Testis (tissue), 3 donors: Measurements from ENCODE around the gene GBP4. TPM values are rescaled to one million over a fixed set of nuclear protein-coding genes. Genes with fewer than 3 reads are reported as not detected.

Source experiments
- DNase-seq: peaks from one replicate; pipeline ENCODE4 v3.0.0-alpha.2; 2019
- H3K27ac ChIP-seq, 2 donors: fragments of 200-600 bp; sonication (generic); one replicate each; pipeline ENCODE4 v1.5.1; 2019
- H3K27me3 ChIP-seq: fragments of 200-600 bp; sonication (generic); one replicate; pipeline ENCODE4 v1.5.1; 2019
- H3K36me3 ChIP-seq: fragments of 200-600 bp; sonication (generic); one replicate; pipeline ENCODE4 v1.5.1; 2017; ENCODE audit warnings: low read depth; ENCODE audit errors: missing control alignments
- H3K4me1 ChIP-seq: fragments of 200-600 bp; sonication (generic); one replicate; pipeline ENCODE4 v1.5.1; 2019
- H3K4me3 ChIP-seq, 2 donors: fragments of 200-600 bp; sonication (generic); one replicate each; pipeline ENCODE4 v1.5.1; 2017 to 2019
- H3K9me3 ChIP-seq: fragments of 200-600 bp; sonication (generic); one replicate; pipeline ENCODE4 v1.5.1; 2017
- POLR2A ChIP-seq: fragments of 450-650 bp; IDR thresholded peaks from one replicate; pipeline ENCODE4 v1.6.1; 2017; ENCODE audit warnings: antibody characterized with exemption, mild to moderate bottlenecking, moderate library complexity
- whole genome bisulfite sequencing, 2 donors: methylation state at CpG; one replicate each; pipeline ENCODE4 v1.1.5; 2018; 5-methylcytosine and 5-hydroxymethylcytosine counted together
- intact Hi-C: fragments of 100-400 bp; cut with DNase I; formaldehyde crosslinking; loops from one replicate; pipeline ENCODE4 v1.15.1; 2023; ENCODE audit warnings: low total_unique reads
- polyA plus RNA-seq: library from polyadenylated mRNA; stranded (reverse); fragments of 350-450 nt; fragmentation: Illumina TruSeq; extraction: RNeasy Lipid Tissue Mini Kit (QIAGEN cat#74804); gene quantifications from one replicate; pipeline ENCODE4 v1.2.3, GENCODE V29; 2014; ENCODE audit warnings: low read depth, low replicate concordance; ENCODE audit not compliant: insufficient read depth
- total RNA-seq, 2 donors: library from RNA; depleted of rRNA; stranded (reverse); fragments of >200 nt; gene quantifications; one replicate each; pipeline ENCODE4 v1.2.3, GENCODE V29; 2016
- TF ChIP-seq, protein P1 (sequence below), 3 experiments: fragments of 450-650 bp in 2 of 3; fragments of 200-600 bp in 1 of 3; sonication (generic) in 1 of 3; IDR thresholded peaks; one replicate each; pipeline ENCODE4 v1.5.1; 2016 to 2019; ENCODE audit warnings: antibody characterized with exemption in 3 of 3, mild to moderate bottlenecking in 2 of 3, moderate library complexity in 1 of 3

GBP4 gene
- total and polyA plus RNA-seq, 3 donors from 2014 or later, result 2.2 to 12.3 (median 5.7) TPM

DNA sequence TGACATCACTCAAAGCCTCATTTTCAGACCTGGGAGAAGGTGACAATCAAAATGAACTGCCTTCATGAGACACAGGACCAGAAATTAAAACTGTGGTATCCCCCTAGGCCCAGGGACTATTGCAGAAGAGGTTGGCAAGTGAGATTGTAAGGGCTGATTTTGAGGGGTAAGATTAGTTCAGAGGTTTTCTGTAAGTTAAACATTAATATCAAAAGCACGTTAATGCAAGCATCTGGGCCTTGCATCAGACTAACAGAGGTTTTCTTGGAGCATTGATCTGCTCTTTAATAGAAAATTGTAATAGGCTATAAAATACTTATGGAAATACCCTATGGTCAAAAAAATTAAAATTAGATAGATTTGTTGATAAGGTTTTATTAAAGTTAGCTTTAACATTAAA is 14.6 kb upstream of the GBP4 start:
- Histone ChIP-seq H3K4me3 (no peak overlapping the region), H3K27ac (no peak overlapping the region), H3K27me3 (no peaks in the 10 kb centered on the region), H3K4me1 (no peaks in the 10 kb centered on the region), H3K36me3 (no peaks in the 10 kb centered on the region), H3K9me3 (no peaks in the 10 kb centered on the region)
- DNase-seq, result no peak
- intact Hi-C loops, result no loop called here
- WGBS, 2 donors, result 91 to 95% methylated on average over 1 of the region's 1 CpG
- no peak for TF ChIP-seq POLR2A
- TF ChIP-seq, protein P1, sequence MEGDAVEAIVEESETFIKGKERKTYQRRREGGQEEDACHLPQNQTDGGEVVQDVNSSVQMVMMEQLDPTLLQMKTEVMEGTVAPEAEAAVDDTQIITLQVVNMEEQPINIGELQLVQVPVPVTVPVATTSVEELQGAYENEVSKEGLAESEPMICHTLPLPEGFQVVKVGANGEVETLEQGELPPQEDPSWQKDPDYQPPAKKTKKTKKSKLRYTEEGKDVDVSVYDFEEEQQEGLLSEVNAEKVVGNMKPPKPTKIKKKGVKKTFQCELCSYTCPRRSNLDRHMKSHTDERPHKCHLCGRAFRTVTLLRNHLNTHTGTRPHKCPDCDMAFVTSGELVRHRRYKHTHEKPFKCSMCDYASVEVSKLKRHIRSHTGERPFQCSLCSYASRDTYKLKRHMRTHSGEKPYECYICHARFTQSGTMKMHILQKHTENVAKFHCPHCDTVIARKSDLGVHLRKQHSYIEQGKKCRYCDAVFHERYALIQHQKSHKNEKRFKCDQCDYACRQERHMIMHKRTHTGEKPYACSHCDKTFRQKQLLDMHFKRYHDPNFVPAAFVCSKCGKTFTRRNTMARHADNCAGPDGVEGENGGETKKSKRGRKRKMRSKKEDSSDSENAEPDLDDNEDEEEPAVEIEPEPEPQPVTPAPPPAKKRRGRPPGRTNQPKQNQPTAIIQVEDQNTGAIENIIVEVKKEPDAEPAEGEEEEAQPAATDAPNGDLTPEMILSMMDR (IDR thresholded peaks at IDR 0.05), result no peak

DNA sequence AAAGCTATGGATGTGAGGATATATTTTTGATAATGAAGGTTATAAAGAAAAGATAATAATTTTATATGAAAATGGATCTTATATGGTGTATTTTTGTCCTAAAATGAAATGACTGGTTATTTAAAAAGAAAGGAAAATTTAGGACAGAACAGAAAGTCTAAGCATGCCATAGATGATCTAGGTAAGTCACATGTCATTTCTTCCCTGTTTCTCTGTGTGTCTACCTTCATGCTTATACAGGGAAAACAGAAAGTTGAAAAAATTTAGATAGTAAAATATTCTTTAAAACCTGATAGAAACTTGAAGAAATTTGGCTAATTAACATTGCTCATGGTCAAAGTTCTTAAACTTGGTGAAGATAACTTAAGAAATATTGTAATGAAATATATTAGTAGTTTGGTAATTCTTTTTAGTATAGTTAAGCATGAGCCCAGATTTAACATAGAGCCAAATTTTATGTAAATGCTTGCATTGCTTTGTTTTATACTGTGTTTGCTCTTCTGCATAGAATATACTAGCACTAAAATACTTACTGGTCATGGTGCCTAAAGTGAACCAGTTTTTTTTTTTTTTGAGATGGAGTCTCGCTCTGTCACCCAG is 12.4 kb upstream of the GBP4 start:
- Histone ChIP-seq H3K9me3 (no peaks in the 10 kb centered on the region), H3K36me3 (no peaks in the 10 kb centered on the region), H3K27me3 (no peaks in the 10 kb centered on the region), H3K27ac (no peak overlapping the region), H3K4me1 (no peaks in the 10 kb centered on the region), H3K4me3 (no peak overlapping the region)
- TF ChIP-seq POLR2A, result no peak
- TF ChIP-seq, protein P1 (IDR thresholded peaks at IDR 0.05), result no peak
- no peak for DNase-seq
- WGBS, 2 donors, result 92 to 100% methylated on average over 1 of the region's 1 CpG
- intact Hi-C loops, result no loop called here

DNA sequence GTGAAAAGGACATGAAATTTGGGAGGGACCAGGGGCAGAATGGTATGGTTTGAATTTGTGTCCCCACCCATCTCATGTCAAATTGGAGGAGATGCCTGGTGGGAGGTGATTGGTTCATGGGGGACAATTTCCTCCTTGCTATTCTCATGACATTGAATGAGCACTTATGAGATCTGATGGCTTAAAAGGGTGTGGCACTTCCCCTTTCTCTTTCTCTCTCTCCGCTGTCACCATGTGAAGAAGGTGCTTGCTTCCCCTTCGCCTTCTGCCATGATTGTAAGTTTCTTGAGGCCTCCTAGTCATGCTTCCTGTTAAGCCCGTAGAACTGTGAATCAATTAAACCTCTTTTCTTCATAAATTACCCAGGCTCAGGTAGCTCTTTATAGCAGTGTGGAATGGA is 7.6 kb upstream of the GBP4 start:
- no peaks in the 10 kb centered on the region for H3K4me1 ChIP-seq
- H3K27ac ChIP-seq, result no peak overlapping the region
- DNase-seq, result no peak
- WGBS, 2 donors, result 89 to 93% methylated on average over 3 of the region's 3 CpGs
- no peak overlapping the region for H3K4me3 ChIP-seq
- no peaks in the 10 kb centered on the region for H3K36me3 ChIP-seq
- H3K27me3 ChIP-seq, result no peaks in the 10 kb centered on the region
- intact Hi-C loops, result no loop called here
- H3K9me3 ChIP-seq, result no peaks in the 10 kb centered on the region
- no peak for TF ChIP-seq POLR2A
- TF ChIP-seq, protein P1 (IDR thresholded peaks at IDR 0.05), result no peak

DNA sequence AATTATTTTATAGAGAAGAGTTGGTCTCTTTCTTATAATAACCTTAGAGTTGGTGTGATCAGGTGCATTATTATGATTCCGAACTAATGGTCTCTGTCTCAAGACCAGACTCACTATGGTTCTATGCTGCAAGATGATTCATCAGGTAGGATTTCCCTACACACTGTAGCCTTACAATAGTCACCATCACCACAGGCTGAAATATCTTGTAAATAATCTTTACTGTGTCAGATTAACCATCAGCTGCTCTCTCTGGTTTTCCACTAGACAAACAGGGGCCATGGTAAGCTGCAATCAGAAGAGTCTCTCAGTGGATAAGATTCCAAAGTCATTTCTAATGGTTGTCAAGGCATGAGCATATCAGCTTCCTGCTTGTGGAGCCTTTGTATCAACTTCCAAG is 4.4 kb upstream of the GBP4 start:
- no peaks in the 10 kb centered on the region for H3K27me3 ChIP-seq
- no peak for DNase-seq
- no peak overlapping the region for H3K4me3 ChIP-seq
- TF ChIP-seq, protein P1 (IDR thresholded peaks at IDR 0.05), result no peak
- no peak for TF ChIP-seq POLR2A
- H3K27ac ChIP-seq, result no peak overlapping the region
- WGBS, 2 donors, result 97 to 100% methylated on average over 1 of the region's 1 CpG
- H3K4me1 ChIP-seq, result no peaks in the 10 kb centered on the region
- intact Hi-C loops, result no loop called here
- H3K36me3 ChIP-seq, result no peaks in the 10 kb centered on the region
- no peaks in the 10 kb centered on the region for H3K9me3 ChIP-seq

DNA sequence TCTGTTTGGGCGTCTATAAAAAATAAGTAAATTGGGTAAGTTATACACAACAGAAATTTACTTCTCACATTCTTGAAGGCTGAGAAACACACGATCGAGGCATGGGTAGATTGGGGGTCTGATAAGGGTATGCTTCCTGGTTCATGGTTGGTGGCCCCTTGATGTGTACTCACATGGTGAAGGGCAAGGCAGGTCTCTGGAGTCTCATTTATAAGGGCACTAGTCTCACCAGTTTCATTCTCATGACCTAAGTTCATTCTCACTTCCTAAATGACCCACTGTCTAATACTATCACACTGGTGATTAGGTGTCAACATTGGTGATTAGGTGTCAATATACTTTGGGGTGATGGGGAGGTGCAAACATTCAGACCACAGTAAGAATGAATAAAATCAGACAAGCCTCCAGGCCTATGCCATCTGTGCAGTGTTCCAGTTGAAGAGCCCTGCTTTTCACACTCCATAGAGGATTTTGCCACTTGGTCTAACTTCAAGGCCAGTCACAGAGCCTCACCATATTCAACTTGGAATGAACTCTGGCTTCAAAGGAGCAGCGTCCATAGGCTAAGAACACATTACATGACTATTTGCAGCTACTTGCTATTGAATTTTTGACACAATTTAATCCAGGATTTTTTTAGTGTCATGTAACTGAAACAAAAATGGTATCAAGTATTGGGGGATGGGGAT is 2.5 kb upstream of the GBP4 start:
- H3K27ac ChIP-seq, result no peak overlapping the region
- DNase-seq, result no peak
- H3K36me3 ChIP-seq, result no peaks in the 10 kb centered on the region
- H3K9me3 ChIP-seq, result no peaks in the 10 kb centered on the region
- H3K27me3 ChIP-seq, result no peaks in the 10 kb centered on the region
- H3K4me3 ChIP-seq, result no peak overlapping the region
- WGBS, 2 donors, result 75 to 86% methylated on average over 4 of the region's 4 CpGs
- intact Hi-C loops, result no loop called here
- TF ChIP-seq, protein P1 (IDR thresholded peaks at IDR 0.05), result no peak
- TF ChIP-seq POLR2A, result no peak
- H3K4me1 ChIP-seq, result no peaks in the 10 kb centered on the region
